CD4-positive, CD25-positive, alpha-beta regulatory T cell (primary cell): ENCODE results near the gene IL1RAPL1. TPM values are rescaled to one million over a fixed set of nuclear protein-coding genes. Genes with fewer than 3 reads are reported as not detected.

Experiments used
- ATAC-seq, 2 donors: fragments of 150-1000 bp; cut with Tn5 transposase; one replicate each; pipeline ENCODE4 v1.10.0; 2021; ENCODE audit warnings: low read depth in 2 of 2, moderate number of reproducible peaks in 2 of 2, moderate library complexity in 1 of 2
- DNase-seq, 3 donors: peaks; one replicate each; pipeline versions ENCODE4 v3.0.0 to v3.0.0-alpha.2; 2012 to 2022; ENCODE audit warnings: mixed read lengths in 1 of 3
- H3K27ac ChIP-seq: one replicate; pipeline ENCODE4 v1.7.0; 2013; ENCODE audit warnings: mild to moderate bottlenecking, low read length; ENCODE audit not compliant: insufficient read depth, poor library complexity, severe bottlenecking
- H3K27me3 ChIP-seq: one replicate; pipeline ENCODE4 v1.7.0; 2013; ENCODE audit warnings: low read length; ENCODE audit not compliant: control insufficient read depth, insufficient read depth
- H3K36me3 ChIP-seq: one replicate; pipeline ENCODE4 v1.7.0; 2013; ENCODE audit warnings: mild to moderate bottlenecking, low read length, moderate library complexity; ENCODE audit not compliant: control insufficient read depth, insufficient read depth
- H3K4me1 ChIP-seq: 2 replicates; pipeline ENCODE4 v1.7.0; 2013; ENCODE audit warnings: mild to moderate bottlenecking, low read length; ENCODE audit not compliant: insufficient read depth, control insufficient read depth, poor library complexity, severe bottlenecking
- H3K4me3 ChIP-seq: one replicate; pipeline ENCODE4 v1.7.0; 2013; ENCODE audit warnings: low read depth, mild to moderate bottlenecking, low read length, moderate library complexity
- H3K9me3 ChIP-seq, 2 experiments: 1 replicate in 1 of 2; 2 replicates in 1 of 2; pipeline ENCODE4 v1.7.0; 2013; ENCODE audit warnings: low read length in 2 of 2, mild to moderate bottlenecking in 1 of 2, moderate library complexity in 1 of 2; ENCODE audit not compliant: control insufficient read depth in 2 of 2
- H3K27ac Mint-ChIP-seq, 3 donors: one replicate each; pipeline ENCODE4 v1.8.0; 2020 to 2022; ENCODE audit warnings: mild to moderate bottlenecking in 3 of 3, mixed read lengths in 3 of 3, moderate library complexity in 2 of 3
- H3K27me3 Mint-ChIP-seq: one replicate; pipeline ENCODE4 v1.8.0; 2022; ENCODE audit warnings: mild to moderate bottlenecking, mixed read lengths
- H3K36me3 Mint-ChIP-seq: one replicate; pipeline ENCODE4 v1.8.0; 2020; ENCODE audit warnings: mixed read lengths
- H3K4me1 Mint-ChIP-seq, 4 donors: one replicate each; pipeline ENCODE4 v1.8.0; 2020 to 2022; ENCODE audit warnings: mixed read lengths in 4 of 4, mild to moderate bottlenecking in 1 of 4
- H3K4me3 Mint-ChIP-seq, 4 donors: one replicate each; pipeline ENCODE4 v1.8.0; 2020 to 2022; ENCODE audit warnings: mild to moderate bottlenecking in 4 of 4, mixed read lengths in 4 of 4, moderate library complexity in 3 of 4
- H3K9me3 Mint-ChIP-seq, 7 donors: one replicate each; pipeline ENCODE4 v1.8.0; 2020 to 2022; ENCODE audit warnings: mixed read lengths in 7 of 7, mild to moderate bottlenecking in 3 of 7, moderate library complexity in 2 of 7
- polyA plus RNA-seq, 4 donors: library from polyadenylated mRNA; unstranded; fragments of 300-500 nt; fragmentation: Illumina TruSeq; gene quantifications; one replicate each; pipeline ENCODE4 v1.2.3, GENCODE V29; 2021
- total RNA-seq: library from RNA; stranded (reverse); gene quantifications from one replicate; pipeline ENCODE4 v1.2.3, GENCODE V29; 2022

The IL1RAPL1 gene
- total and polyA plus RNA-seq, 5 donors from 2014 or later: not detected

- Mint-ChIP-seq H3K27me3 (no peaks in the 10 kb centered on the region), H3K27ac (no peak overlapping the region), H3K36me3 (no peaks in the 10 kb centered on the region), H3K4me3 (no peak overlapping the region), H3K4me1 (no peaks in the 10 kb centered on the region), H3K9me3 (peaks cover 0 to 6% (median 3%) of the 10 kb centered on the region in 7 donors)
- Histone ChIP-seq H3K27ac (no peak overlapping the region), H3K36me3 (no peaks in the 10 kb centered on the region), H3K9me3 (no peaks in the 10 kb centered on the region), H3K4me3 (no peak overlapping the region), H3K27me3 (no peaks in the 10 kb centered on the region), H3K4me1 (no peaks in the 10 kb centered on the region)
- ATAC-seq: no peak
- no peak for DNase-seq
Observed at GRCh38 chrX:28969126-28969525, 381.9 kb downstream of the IL1RAPL1 start.

- Histone ChIP-seq H3K4me3 (no peak overlapping the region), H3K36me3 (no peaks in the 10 kb centered on the region), H3K4me1 (no peaks in the 10 kb centered on the region), H3K27ac (no peak overlapping the region), H3K27me3 (no peaks in the 10 kb centered on the region), H3K9me3 (no peaks in the 10 kb centered on the region)
- DNase-seq: no peak
- no peak for ATAC-seq
- no peaks in the 10 kb centered on the region for H3K36me3 Mint-ChIP-seq
- H3K27ac Mint-ChIP-seq: no peak overlapping the region
- no peak overlapping the region for H3K4me3 Mint-ChIP-seq
- no peaks in the 10 kb centered on the region for H3K27me3 Mint-ChIP-seq
- H3K4me1 Mint-ChIP-seq: no peaks in the 10 kb centered on the region
- peaks cover 0 to 16% (median 6%) of the 10 kb centered on the region in 7 donors for H3K9me3 Mint-ChIP-seq
Observed at GRCh38 chrX:28979877-28980276, 392.6 kb downstream of the IL1RAPL1 start.

- Mint-ChIP-seq H3K9me3 (peaks cover 0 to 16% (median 6%) of the 10 kb centered on the region in 7 donors), H3K36me3 (no peaks in the 10 kb centered on the region), H3K4me3 (no peak overlapping the region), H3K27me3 (no peaks in the 10 kb centered on the region), H3K27ac (no peak overlapping the region), H3K4me1 (no peaks in the 10 kb centered on the region)
- DNase-seq (no peak), ATAC-seq (no peak)
- no peaks in the 10 kb centered on the region for H3K36me3 ChIP-seq
- H3K27me3 ChIP-seq: no peaks in the 10 kb centered on the region
- H3K27ac ChIP-seq: no peak overlapping the region
- no peaks in the 10 kb centered on the region for H3K9me3 ChIP-seq
- no peaks in the 10 kb centered on the region for H3K4me1 ChIP-seq
- H3K4me3 ChIP-seq: no peak overlapping the region
Observed at GRCh38 chrX:28981952-28982351, 394.7 kb downstream of the IL1RAPL1 start.

- no peak for ATAC-seq
Observed at GRCh38 chrX:28988246-28988645, 401.0 kb downstream of the IL1RAPL1 start.

GRCh38 chrX:28997706-28998463, 410.6 kb downstream of the IL1RAPL1 start:
- no peaks in the 10 kb centered on the region for H3K27me3 Mint-ChIP-seq
- no peaks in the 10 kb centered on the region for H3K27me3 ChIP-seq
- H3K27ac ChIP-seq: no peak overlapping the region
- H3K4me3 Mint-ChIP-seq: no peak overlapping the region
- H3K4me3 ChIP-seq: no peak overlapping the region
- H3K36me3 ChIP-seq: no peaks in the 10 kb centered on the region
- H3K4me1 Mint-ChIP-seq: no peaks in the 10 kb centered on the region
- DNase-seq: no peak
- no peaks in the 10 kb centered on the region for H3K36me3 Mint-ChIP-seq
- no peak for ATAC-seq
- no peak overlapping the region for H3K27ac Mint-ChIP-seq
- no peaks in the 10 kb centered on the region for H3K4me1 ChIP-seq
- H3K9me3 ChIP-seq: no peaks in the 10 kb centered on the region
- H3K9me3 Mint-ChIP-seq: peaks cover 0 to 10% (median 6%) of the 10 kb centered on the region in 7 donors

More at GRCh38 chrX:28988246-28988645, 401.0 kb downstream of the IL1RAPL1 start:
- Mint-ChIP-seq H3K4me3 (no peak overlapping the region), H3K27me3 (no peaks in the 10 kb centered on the region), H3K27ac (no peak overlapping the region), H3K36me3 (no peaks in the 10 kb centered on the region), H3K4me1 (no peaks in the 10 kb centered on the region), H3K9me3 (peaks cover 0 to 5% (median 1%) of the 10 kb centered on the region in 7 donors)
- Histone ChIP-seq H3K27me3 (no peaks in the 10 kb centered on the region), H3K4me3 (no peak overlapping the region), H3K9me3 (no peaks in the 10 kb centered on the region), H3K27ac (no peak overlapping the region), H3K4me1 (no peaks in the 10 kb centered on the region), H3K36me3 (no peaks in the 10 kb centered on the region)
- no peak for DNase-seq

- H3K27ac ChIP-seq: no peak overlapping the region
- H3K36me3 Mint-ChIP-seq: no peaks in the 10 kb centered on the region
- no peaks in the 10 kb centered on the region for H3K36me3 ChIP-seq
- no peak overlapping the region for H3K4me3 ChIP-seq
- peaks cover 0 to 9% (median 4%) of the 10 kb centered on the region in 7 donors for H3K9me3 Mint-ChIP-seq
- H3K27me3 ChIP-seq: no peaks in the 10 kb centered on the region
- no peaks in the 10 kb centered on the region for H3K27me3 Mint-ChIP-seq
- no peaks in the 10 kb centered on the region for H3K4me1 Mint-ChIP-seq
- H3K4me1 ChIP-seq: no peaks in the 10 kb centered on the region
- ATAC-seq (no peak), DNase-seq (no peak)
- no peak overlapping the region for H3K4me3 Mint-ChIP-seq
- H3K9me3 ChIP-seq: no peaks in the 10 kb centered on the region
- no peak overlapping the region for H3K27ac Mint-ChIP-seq
Observed at GRCh38 chrX:28998609-28999135, 411.4 kb downstream of the IL1RAPL1 start.

- no peaks in the 10 kb centered on the region for H3K4me1 Mint-ChIP-seq
- DNase-seq: no peak
- H3K4me1 ChIP-seq: no peaks in the 10 kb centered on the region
- no peaks in the 10 kb centered on the region for H3K36me3 ChIP-seq
- no peak overlapping the region for H3K4me3 Mint-ChIP-seq
- H3K9me3 Mint-ChIP-seq: peaks cover 0 to 9% (median 0%) of the 10 kb centered on the region in 7 donors
- no peak for ATAC-seq
- H3K27me3 ChIP-seq: no peaks in the 10 kb centered on the region
- no peaks in the 10 kb centered on the region for H3K36me3 Mint-ChIP-seq
- H3K4me3 ChIP-seq: no peak overlapping the region
- H3K27ac Mint-ChIP-seq: no peak overlapping the region
- H3K9me3 ChIP-seq: peaks cover 0 to 2% of the 10 kb centered on the region in 2 experiments
- no peaks in the 10 kb centered on the region for H3K27me3 Mint-ChIP-seq
- H3K27ac ChIP-seq: no peak overlapping the region
Observed at GRCh38 chrX:29012867-29013266, 425.6 kb downstream of the IL1RAPL1 start.

- Histone ChIP-seq H3K27me3 (no peaks in the 10 kb centered on the region), H3K4me1 (no peaks in the 10 kb centered on the region), H3K27ac (no peak overlapping the region), H3K9me3 (peaks cover 0 to 4% of the 10 kb centered on the region in 2 experiments), H3K4me3 (no peak overlapping the region), H3K36me3 (no peaks in the 10 kb centered on the region)
- ATAC-seq: no peak
- DNase-seq: no peak
- no peaks in the 10 kb centered on the region for H3K36me3 Mint-ChIP-seq
- peaks cover 0 to 10% (median 4%) of the 10 kb centered on the region in 7 donors for H3K9me3 Mint-ChIP-seq
- no peaks in the 10 kb centered on the region for H3K27me3 Mint-ChIP-seq
- H3K4me3 Mint-ChIP-seq: no peak overlapping the region
- H3K4me1 Mint-ChIP-seq: no peaks in the 10 kb centered on the region
- no peak overlapping the region for H3K27ac Mint-ChIP-seq
Observed at GRCh38 chrX:29023207-29023606, 436.0 kb downstream of the IL1RAPL1 start.
